K562 treated with DMSO at 1 percent for 48 hours (cell line): Measurements from ENCODE around the gene OR14A2. TPM values are rescaled to one million over a fixed set of nuclear protein-coding genes. Genes with fewer than 3 reads are reported as not detected.

Experiments used
- total RNA-seq: library from RNA; unstranded; fragments of 300-600 nt; gene quantifications from 2 replicates; pipeline ENCODE4 v1.2.3, GENCODE V29; 2022; ENCODE audit warnings: low replicate concordance; ENCODE audit errors: extremely low read depth

Gene OR14A2
- not detected in 2 replicates for total RNA-seq

GRCh38 chr1:247748041-247748440 is at the start of gene OR14A2:
Gene OR14A2, minus strand, starts transcription at chr1:247748141.

GRCh38 chr1:247760456-247760855 is 12.5 kb upstream of the OR14A2 start, which contains the start of gene OR1C1:
Gene OR1C1, minus strand, starts transcription at chr1:247760556. Its CDS starts 2,150 bp downstream, at chr1:247758406.

GRCh38 chr1:247738315-247738714 is 9.6 kb downstream of the OR14A2 start, which contains the start of gene OR14K1:
Gene OR14K1, plus strand, starts transcription at chr1:247738615. Its CDS starts 0 bp downstream, at chr1:247738615.

GRCh38 chr1:247716546-247716945 is 31.4 kb downstream of the OR14A2 start, which contains the start of gene OR6F1:
Gene OR6F1, minus strand, starts transcription at chr1:247716646. Its CDS starts 3,891 bp downstream, at chr1:247712755.

GRCh38 chr1:247679639-247680038 is 68.3 kb downstream of the OR14A2 start, which contains the start of gene OR13G1:
Gene OR13G1, minus strand, starts transcription at chr1:247679739. Its CDS starts 6,698 bp downstream, at chr1:247673041.

Other genes with a start within 250 kb of the OR14A2 start
- not detected in 2 replicates for gene OR2C3, start 211.7 kb downstream of the OR14A2 start, total RNA-seq
- not detected in 2 replicates for gene GCSAML, start 199.0 kb downstream of the OR14A2 start, total RNA-seq
- not detected in 2 replicates for gene OR2G2, start 159.8 kb downstream of the OR14A2 start, total RNA-seq
- gene OR2G3, start 142.6 kb downstream of the OR14A2 start, total RNA-seq, result not detected in 2 replicates
- not detected in 2 replicates for gene OR13G1, start 68.4 kb downstream of the OR14A2 start, total RNA-seq
- not detected in 2 replicates for gene OR6F1, start 31.5 kb downstream of the OR14A2 start, total RNA-seq
- gene OR14K1, start 9.5 kb downstream of the OR14A2 start, total RNA-seq, result not detected in 2 replicates
- gene OR1C1, start 12.4 kb upstream of the OR14A2 start, total RNA-seq, result not detected in 2 replicates
- not detected in 2 replicates for gene OR14A16, start 76.0 kb upstream of the OR14A2 start, total RNA-seq
- gene OR11L1, start 93.8 kb upstream of the OR14A2 start, total RNA-seq, result not detected in 2 replicates
- not detected in 2 replicates for gene TRIM58, start 109.0 kb upstream of the OR14A2 start, total RNA-seq
- gene OR2W3, start 147.4 kb upstream of the OR14A2 start, total RNA-seq, result not detected in 2 replicates
- gene OR2T8, start 172.1 kb upstream of the OR14A2 start, total RNA-seq, result not detected in 2 replicates
- not detected in 2 replicates for gene OR2AJ1, start 176.7 kb upstream of the OR14A2 start, total RNA-seq
- gene OR2L8, start 200.7 kb upstream of the OR14A2 start, total RNA-seq, result not detected in 2 replicates
- not detected in 2 replicates for gene OR2AK2, start 217.1 kb upstream of the OR14A2 start, total RNA-seq